ENCODE measurements around the gene LCE3D.
A peak's percentile ranks its signal among the peaks of the same experiment; 100 is the strongest.
"Not testable (repeated sequence)": the region's sequence is repeated elsewhere in the genome, so short reads cannot be mapped to it uniquely, and the experiment has no call there.

Gene LCE3D, protein sequence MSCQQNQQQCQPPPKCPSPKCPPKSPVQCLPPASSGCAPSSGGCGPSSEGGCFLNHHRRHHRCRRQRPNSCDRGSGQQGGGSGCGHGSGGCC

DNA sequence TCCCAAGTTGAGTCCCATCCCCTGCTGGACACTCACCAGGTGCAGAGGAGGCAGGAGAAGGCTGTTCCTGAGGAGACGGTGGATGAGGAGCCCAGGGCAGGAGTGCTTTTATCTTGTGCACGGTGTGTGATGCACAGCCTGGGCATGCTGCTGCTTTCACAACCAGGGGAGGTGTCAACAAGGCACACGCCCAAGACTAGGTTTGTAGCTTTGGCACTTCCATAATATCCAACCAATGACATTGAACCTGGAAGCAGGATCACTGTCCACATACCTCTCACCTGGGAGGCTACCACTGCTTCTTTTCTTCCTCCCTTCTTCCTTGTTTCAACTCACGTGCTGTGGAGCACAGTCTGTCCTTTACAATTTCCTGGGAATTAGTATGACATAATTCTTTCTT is at the start of gene LCE3D:
Gene LCE3D (minus strand): TSS at position 84 of the 400 bp plus-strand sequence. CDS start 580 bp downstream, outside the sequence.
- DNase-seq = no peak

DNA sequence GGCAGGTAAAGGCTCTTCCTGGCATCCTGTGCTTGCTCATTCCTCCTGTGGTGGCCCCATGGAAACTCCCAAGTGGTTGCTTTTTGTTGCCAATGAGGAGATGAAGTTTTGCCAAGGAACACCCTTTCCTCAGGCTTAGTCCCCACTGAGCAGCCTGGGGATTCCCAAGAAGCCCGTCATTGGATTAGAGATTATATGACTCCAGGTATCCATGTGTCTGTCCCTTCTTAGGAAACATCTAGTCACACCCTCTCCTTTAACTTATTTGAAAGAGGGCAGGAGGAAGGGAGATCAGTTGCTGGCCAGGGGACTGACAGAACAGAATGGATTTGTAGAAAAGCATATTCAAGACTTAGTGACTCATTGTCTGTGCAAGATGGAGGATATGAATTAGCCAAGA is 46.4 kb upstream of the LCE3D start:
- DNase-seq = no peak

DNA sequence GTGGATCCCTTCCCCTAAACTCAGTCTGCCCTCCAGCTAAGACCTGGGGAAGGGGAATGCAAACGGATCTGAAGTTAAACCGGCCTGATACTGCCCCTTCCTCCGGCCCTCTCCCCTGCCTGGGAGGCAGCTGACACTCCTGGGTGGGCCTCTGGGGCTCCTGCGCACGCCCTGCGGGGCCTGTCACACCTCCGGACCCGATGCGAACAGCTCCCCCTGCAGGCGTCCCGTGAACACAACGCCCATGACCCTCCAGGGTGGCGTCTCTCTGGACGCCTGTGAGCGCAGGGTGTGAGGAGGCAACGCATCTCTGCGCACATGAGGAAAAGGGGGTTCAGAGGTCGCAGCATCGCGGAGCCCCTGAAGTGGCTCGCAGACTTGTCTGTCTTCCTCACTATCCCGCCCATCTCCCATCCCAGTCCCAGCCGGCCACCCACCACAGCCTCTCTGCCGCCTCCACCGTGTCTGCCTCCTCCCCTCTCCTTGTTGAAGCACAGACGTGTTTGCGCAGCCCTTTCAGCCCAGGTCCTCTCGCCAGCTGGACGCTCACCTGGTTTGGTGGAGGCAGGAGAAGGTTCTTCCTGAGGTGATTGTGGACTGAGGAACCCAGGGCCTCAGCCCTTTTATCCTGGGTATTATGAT is 43.0 kb upstream of the LCE3D start:
- DNase-seq = no peak

DNA sequence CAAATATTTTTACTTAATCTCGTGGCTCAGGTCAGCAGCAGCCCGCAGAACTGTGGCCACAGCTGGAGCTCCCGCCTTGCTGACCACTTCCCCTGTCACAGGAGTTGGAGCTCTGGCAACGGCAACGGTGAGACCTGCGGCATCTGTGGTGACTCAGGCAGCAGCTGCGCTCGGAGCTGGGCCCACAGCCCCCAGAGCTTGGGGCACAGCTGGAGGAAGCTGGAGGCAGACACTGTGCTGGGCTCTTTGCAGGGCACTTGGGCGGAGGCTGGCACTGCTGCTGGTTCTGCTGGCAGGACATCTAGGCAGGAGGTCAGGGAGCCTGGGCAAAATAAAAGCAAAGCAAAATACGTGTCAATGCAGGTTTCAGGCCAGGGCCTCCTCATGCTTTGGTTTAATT is 42.5 kb upstream of the LCE3D start, which contains the start of gene LCE3A:
Gene LCE3A (minus strand): TSS at position 301 of the 400 bp plus-strand sequence. CDS start 0 bp downstream, at position 301.
- no peak for DNase-seq

DNA sequence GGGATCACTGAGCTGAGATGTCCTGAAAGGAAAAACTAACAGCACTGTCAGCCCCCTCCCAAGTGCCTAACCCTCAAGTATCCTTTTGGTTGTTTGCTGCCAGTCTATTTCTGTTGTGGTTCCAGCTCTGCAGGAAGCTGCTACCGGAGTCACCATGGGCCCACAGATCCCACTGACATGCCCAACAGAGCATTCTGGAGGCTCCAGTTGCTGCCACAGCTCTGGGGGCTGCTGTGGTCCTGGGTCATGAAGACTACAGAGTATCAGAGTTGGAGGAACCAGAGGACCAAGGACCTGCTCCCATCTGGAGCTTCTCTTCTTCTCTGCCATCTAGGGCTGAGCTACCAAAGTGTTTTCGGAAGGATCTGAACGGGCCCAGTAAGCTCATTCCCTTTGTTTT is 41.7 kb upstream of the LCE3D start:
- no peak for DNase-seq

DNA sequence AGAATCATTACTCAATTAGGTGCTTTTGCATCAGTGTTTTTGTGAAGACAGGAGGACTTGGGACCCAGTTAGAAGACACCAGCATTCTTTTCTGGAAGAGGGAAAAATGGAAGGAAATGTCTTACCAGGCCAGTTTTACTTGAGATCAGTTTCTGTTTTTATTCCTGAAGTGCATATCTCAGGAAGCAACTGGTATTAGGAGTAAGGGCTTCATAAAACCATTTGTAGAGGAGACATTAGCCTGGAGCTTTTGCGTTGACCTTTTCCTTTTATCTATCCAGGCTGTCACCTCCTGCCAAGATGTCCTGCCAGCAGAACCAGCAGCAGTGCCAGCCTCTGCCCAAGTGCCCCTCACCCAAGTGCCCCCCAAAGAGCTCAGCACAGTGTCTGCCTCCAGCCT is 33.2 kb upstream of the LCE3D start, which contains the start of gene LCE3B:
Gene LCE3B (plus strand): TSS at position 301 of the 400 bp plus-strand sequence. CDS start 0 bp downstream, at position 301.
- DNase-seq = no peak

DNA sequence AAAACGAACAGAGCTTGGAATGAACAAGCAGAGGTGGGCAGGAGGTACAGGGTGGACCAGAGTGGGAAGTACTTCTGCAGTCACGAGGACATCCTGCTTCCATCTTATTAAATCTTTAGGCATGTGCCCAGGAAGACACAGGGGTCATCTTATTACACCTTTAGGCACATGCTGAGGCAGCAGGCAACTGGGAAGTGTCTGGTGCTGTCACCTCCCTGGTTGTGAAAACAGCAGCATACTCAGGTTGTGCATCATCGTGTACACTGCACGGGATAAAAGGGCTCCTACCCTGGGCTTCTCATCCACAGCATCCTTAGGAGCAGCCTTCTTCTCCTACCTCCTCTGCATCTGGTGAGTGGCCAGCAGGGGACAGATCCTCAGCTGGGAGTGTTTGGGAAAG is 19.6 kb upstream of the LCE3D start, which contains the start of gene LCE3C:
Gene LCE3C (plus strand): TSS at position 301 of the 400 bp plus-strand sequence. CDS start 498 bp downstream, outside the sequence.
- DNase-seq = no peak

DNA sequence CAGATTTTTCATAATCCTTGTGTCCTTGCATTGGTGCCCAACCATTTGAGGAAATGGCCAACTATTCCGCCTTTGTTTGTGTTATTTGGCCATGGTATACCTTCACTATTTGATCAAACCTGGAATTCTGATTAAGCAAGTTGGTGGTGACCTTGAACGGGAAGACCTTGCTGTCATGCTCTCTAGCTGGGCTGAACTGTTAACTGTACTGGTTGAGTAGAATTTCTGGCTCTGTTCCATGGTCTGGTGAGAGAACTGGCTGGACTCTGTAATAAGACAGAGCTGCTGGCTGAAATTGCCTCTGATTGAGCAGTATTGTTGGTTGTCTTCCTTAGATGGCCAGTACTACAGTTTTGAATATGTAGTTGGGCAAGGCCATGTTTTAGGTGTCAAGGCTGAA is 16.7 kb upstream of the LCE3D start:
- no peak for DNase-seq

DNA sequence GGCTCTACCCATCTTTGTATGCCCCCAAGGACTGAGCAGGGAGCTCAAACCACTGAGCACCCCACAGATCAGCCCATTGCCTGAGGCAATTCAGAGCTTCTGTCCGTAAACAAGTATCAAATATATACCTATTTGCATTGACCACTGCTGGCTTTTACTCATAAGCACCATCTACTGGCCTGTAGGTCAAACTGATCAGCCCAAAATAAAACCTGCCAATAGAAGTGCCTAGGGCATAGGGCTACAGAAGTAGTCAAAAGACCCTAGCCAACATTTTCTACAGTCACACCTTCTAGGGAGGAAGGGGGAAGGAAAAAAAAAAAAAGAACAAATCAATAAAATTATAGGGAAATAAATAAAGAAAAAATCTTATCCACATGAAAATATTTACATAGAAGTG is 5.3 kb upstream of the LCE3D start:
- DNase-seq = no peak

DNA sequence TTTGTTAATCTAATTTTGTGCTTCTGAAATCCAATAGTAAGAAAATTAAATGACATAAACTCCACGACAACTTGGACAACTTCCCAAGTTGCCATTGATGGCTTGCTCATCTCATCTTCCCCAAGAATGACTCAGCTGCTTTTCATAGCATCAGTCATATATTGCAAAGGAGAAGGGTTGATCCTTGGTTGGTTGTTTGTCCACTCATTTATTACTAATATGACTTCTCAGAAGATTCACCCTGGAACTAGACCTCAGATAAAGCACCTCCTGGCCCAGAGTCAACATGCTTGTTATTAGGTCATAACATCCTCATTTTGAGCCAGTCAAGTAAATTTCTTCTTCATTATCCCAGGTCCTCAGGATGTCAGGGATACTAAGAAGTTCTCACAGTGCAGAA is 2.3 kb upstream of the LCE3D start:
- no peak for DNase-seq

DNA sequence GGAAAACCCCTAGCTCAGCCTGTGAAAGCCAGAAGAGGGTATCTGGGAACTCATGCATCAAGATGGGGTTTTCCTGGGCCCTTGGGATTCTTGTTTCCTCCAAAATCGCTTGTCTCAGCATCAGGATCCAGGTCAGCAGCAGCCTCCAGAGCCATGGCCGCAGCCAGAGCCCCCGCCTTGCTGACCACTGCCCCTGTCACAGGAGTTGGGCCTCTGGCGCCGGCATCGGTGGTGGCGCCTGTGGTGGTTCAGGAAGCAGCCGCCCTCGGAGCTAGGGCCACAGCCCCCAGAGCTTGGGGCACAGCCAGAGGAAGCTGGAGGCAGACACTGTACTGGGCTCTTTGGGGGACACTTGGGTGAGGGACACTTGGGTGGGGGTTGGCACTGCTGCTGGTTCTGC is 790 bp downstream of the LCE3D start:
- DNase-seq = not testable (repeated sequence)

DNA sequence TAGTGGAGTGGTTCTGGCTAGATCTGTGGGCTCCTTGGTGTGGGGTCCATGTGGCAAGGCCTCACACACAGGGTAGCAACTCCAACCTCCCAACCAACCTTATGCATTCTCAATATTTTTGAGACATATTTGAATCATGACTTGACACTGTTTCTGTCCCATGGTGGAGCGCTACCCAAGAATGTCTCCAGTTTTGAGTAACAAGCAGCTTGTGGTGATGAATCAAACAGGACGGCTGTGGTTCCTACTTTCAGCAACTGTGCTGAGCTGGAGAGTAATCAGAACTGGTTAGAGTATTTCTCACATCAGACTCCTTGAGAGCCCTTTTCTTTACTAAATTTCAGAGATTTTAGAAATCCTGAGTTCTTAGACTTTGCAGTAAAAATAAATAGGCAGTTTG is 3.1 kb downstream of the LCE3D start:
- no peak for DNase-seq

DNA sequence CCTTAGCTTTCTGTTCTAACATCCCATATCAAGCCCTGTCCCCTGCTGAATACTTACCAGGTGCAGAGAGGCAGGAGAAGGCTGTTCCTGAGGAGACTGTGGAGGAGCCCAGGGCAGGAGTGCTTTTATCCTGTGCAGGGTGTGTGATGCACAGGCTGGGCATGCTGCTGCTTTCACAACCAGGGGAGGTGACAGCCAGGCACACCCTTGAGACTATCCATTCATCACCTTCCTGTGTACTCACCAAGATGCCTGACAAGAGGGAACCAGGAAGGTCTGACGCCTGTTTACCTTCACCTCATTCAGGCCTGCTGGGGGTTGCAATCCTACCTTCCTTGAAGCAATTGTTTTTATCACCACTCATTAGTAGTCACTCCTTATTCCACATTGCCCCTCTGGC is 13.6 kb downstream of the LCE3D start, which contains the start of gene LCE3E:
Gene LCE3E (minus strand): TSS at position 100 of the 400 bp plus-strand sequence. CDS start 572 bp downstream, outside the sequence.
- DNase-seq = no peak

DNA sequence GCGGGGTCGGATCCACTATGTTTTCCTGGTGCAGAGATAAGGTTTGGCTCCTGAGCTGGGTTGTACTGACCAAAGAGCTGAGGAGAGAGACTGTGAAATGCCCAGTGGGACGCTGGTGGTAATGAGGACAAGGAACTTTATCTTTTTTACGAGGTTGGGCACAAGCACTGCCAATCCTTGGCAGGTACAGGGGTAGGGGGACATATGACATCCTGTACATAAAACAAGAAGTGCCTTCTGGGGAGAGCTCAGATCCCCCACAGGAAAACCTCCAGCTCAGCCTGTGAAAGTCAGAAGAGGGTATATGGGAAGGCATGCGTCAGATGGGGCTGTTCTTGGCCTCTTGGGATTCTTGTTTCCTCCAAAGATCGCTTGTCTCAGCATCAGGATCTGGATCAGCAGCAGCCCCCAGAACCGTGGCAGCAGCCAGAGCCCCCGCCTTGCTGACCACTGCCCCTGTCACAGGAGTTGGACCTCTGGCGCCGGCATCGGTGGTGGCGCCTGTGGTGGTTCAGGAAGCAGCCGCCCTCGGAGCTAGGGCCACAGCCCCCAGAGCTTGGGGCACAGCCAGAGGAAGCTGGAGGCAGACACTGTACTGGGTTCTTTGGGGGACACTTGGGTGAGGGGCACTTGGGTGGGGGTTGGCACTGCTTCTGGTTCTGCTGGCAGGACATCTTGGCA is 14.6 kb downstream of the LCE3D start:
- DNase-seq = no peak

DNA sequence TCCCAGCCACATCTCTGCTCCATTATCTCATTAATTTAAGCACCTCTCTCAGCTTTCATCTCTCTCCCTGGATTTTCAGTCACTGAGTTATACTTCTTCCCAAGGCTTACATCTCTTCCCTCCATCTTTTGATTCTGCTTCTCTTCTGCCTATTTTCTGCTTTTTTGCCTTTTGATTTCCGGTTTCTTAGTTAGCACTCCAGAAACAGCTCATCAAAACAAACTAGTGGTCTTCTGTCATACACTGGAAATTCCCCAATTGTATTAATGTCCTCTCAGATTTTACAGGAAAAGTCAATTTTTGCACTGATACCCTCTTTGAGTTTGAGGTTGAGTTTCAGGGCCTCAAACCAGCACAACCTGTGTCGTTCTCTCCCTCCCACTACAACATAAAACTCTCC is 15.2 kb downstream of the LCE3D start:
- DNase-seq = no peak

DNA sequence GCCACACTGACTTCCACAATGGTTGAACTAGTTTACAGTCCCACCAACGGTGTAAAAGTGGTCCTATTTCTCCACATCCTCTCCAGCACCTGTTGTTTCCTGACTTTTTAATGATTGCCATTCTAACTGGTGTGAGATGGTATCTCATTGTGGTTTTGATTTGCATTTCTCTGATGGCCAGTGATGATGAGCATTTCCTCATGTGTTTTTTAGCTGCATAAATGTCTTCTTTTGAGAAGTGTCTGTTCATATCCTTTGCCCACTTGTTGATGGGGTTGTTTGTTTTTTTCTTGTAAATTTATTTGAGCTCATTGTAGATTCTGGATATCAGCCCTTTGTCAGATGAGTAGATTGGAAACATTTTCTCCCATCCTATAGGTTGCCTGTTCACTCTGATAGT is 32.0 kb downstream of the LCE3D start:
- DNase-seq = not testable (repeated sequence)

DNA sequence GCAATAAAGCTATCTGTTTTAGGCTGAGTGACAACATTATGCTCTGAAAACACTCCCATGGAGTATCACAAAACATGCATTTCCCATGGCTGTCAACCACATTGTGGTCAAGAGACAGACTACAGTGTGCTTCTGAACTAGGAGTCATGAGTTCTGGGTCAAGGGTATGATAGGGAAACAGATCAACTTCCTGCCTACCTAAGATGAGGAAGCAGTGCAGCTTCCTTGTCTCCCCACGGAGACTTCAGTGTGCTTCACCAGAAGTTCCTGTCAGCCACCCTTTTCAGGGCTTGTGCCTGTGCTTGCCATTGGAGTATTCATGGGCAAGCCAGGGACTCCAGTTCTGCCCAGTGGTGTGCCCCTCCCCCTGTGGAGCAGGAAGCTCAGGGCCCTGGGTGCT is 33.6 kb downstream of the LCE3D start:
- no peak for DNase-seq

DNA sequence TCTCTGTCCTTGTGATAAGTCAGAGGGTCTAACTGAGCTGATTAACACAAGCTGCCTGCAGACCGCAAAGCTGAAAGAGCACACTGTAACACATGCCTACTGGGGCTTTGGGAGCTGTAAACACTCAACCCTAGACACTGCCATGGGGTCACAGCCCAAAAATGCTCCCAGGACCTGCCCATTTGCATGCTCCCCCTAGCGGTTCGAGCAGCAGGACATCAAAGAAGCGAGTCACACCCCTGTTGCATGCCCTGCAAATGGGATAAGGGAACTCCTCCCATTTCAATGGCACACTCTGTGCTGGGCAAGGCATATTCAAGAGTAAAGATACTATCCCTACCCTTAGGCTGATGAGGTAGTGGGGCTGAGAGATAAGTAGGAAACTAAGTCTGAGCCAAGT is 36.5 kb downstream of the LCE3D start:
- no peak for DNase-seq

DNA sequence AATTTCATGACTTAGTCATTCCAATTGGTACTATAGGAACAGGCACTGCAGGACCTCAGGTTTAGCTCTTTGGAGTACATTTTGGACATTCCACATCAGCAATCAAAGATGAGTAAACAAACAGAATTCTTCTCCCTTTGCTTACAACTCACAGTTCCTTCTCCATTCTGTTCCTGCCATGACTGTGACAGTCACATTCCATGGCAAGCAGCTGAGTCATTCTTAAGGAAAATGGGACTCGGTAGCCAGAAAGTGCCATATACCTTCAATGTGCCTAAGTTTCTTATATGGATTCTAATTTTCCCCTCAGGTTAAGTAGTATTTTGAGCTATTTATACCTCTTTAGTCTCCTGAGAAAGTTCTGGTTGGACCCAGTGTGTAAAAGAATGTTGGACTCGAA is 40.4 kb downstream of the LCE3D start:
- DNase-seq = no peak

DNA sequence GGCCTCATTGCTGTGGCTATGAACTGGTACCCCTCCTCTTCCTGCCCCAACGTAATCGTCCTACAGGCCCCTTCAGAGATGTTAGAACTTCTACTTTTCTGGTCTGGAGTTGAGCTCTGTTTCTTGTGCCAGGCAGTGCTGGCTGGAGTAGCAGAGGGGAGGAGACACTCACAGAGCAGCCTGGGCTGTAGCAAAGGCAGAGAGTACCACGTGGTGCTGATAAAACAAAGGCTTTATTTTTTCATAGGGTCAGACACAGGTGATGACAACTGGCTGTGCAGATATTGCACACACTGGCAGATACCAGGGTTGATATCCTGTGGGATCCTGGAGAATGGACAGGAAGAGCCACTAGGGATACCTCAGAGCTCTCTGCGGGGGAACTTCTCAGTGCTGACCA is 42.8 kb downstream of the LCE3D start:
- no peak for DNase-seq

DNA sequence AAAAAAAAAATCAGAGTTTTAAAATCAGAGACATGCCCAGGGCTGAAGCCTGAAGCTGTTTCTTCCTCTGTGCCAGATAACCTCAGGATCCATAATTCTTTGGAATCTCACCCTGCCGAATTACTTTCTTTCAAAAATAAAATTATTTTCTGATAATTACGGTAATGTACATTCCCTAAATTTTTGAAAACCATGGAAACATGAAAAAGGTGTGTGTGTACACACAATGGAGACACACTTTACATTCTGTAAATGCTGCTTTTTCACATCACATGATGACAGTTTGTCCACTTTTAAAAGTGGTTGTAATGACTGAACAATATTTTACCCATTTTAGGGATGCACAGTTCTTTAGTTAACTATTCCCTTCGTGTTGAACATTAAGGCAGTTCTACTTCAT is 44.5 kb downstream of the LCE3D start:
- DNase-seq = no peak

DNA sequence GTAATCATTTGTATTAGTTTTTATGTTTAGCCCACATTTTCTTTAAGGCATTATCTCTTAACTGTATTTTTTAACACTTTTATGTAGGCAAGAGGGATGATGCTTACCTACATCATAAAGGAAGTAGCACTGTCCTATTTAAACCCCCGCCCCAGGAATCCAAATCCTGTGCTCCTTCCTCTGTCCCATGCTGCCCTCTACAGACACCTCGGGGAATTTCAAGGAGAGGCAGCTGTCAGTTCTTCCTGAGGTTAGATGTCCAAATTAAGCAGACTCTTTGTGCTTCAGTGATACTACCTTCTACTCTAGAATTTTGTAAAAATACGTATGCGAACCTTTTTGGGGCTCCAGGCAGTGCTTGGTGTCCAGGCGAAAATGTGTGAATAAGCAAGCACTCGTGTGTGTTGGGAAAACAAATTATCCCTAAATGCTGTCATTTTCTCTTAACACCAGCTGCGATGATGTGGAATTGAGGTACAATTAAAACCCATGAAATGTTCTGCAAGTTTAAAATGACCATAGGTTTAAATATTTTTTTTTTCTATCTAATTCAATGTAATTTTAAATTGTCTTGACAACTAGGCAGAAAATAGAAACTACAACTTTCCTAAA is 46.9 kb downstream of the LCE3D start:
- DNase-seq = peak in 1 of 2 experiments; percentile 38
